Islet of Langerhans (tissue), 1 donor: ENCODE results near the gene KRT77.
"Not testable (repeated sequence)": the region's sequence is repeated elsewhere in the genome, so short reads cannot be mapped to it uniquely, and the experiment has no call there.

Experiments
- FAIRE-seq: peaks from one replicate; lab custom pipeline; 2011; peaks lifted over from hg19 to GRCh38; lab: Jason Lieb, UNC

Gene KRT77

DNA sequence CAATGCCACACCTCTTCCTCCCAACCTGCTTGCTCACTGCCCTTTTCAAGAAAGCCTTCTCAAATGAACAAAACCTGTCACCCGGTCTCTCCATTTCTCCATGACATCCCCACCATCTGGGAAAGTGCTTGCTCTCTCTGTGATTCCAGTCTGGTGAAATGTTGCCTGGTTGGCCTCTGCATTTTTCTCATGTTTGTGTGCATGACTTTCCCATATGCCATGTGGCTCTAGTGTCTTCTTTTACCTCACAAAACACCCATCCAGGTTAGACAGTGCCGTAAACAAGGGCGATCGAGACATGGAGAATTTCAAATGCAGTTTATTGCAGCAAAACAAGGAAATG is 28.9 kb downstream of the KRT77 start:
- no peak for FAIRE-seq

- FAIRE-seq, result no peak
Measured at GRCh38 chr12:52673713-52674432, 29.5 kb downstream of the KRT77 start.

DNA sequence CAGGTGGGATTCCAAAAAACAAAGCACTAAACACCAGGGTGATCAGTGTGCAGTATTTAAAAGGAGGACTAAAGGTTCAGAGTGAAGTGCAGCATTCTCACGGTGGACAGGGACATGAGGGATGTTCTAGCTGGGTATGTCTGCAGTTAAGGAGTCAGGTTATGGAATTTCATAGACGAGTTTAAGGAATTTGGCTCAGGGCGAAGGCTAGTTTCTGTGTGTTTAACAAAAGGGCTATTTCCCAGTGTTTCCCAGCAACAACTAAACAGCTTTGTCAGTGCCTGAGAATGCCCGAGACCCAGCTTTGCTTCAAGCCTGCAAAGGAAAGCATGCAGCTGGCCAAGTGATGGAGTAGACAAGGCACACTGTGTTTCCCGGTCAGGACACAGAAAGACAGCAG is 30.1 kb downstream of the KRT77 start:
- FAIRE-seq, result no peak

DNA sequence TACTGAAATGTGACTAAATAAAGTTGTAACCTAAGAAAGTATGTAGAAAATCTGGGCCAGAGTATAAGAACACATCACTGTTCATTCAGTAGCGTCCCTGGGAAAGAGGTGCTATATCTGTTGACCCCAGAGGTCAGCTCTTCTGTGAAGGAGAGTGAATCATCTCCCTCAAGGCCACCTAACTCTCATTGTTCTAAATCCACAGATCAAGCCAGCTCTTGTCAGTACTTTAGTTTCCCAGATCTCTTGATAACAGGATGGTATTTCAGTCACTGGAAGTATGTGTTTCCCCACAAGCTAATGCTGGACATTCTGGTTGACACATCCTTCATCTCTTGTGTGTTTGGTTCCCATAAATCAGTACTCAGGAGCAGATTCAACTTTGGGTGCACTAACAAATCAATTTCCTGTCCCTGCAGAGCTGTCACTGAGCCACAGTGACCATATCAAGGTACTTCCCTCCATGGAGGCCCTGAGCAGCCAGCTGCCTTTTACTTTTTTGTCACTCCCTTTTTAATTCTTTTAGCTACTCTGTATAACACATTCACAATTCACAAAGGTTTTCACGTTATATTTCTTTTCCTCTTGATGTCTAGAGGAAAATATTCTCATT is 30.9 kb downstream of the KRT77 start:
- FAIRE-seq, result no peak

GRCh38 chr12:52670961-52671360 is 32.4 kb downstream of the KRT77 start:
- no peak for FAIRE-seq

DNA sequence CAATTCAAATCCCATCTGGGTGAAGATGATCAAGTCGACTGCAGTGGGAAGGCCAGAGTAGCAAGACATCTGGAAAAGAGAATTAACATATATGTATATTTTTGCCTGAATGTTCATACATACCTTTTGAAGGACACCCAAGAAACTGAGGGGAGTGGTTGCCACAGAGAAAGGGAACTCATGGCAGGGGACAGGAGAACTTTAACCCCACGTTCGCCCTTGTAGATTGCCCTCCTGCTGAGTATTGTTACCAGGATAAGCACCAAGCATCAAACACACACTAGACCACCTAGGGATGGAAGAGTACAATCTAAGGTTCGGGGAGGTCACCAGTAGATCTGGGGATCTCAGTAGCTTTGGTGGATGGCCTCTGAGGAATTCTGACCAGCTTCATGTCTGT is 32.8 kb downstream of the KRT77 start:
- no peak for FAIRE-seq

DNA sequence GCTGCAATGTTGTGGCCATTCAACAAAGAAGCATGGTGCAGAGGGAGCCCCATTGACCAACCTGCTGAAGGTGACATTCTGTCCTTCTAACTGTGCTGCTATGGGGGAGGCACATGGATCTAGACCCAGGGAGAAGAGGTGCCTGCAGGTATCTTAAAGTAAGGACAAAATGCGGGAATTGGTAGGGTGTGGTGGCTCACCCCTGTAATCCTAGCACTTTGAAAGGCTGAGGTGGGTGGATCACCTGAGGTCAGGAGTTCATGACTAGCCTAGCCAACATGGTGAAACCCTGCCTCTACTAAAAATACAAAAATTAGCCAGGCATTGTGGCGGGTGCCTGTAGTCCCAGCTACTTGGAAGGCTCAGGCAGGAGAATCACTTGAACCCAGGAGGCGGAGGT is 33.4 kb downstream of the KRT77 start:
- not testable (repeated sequence) for FAIRE-seq

GRCh38 chr12:52669426-52669825 is 33.9 kb downstream of the KRT77 start:
- FAIRE-seq, result no peak

DNA sequence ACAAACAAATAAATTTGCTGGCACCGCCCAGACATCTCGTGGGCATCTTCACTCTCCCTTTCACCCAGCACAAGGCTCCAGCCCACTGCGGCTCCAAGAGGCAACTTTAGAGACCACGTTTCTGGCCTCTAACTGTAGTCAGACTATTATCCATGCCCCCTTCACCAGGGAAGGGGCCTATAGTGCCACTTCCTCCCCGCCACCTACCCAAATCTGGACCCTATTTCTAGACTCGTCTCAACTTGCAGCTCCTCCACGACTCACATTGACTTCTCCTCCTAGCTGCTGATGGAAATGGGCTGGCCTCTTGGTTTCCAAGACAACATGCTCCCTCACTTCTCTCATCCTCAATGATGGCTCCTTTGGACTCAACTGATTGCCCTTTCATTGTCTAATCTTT is 35.4 kb downstream of the KRT77 start:
- no peak for FAIRE-seq

DNA sequence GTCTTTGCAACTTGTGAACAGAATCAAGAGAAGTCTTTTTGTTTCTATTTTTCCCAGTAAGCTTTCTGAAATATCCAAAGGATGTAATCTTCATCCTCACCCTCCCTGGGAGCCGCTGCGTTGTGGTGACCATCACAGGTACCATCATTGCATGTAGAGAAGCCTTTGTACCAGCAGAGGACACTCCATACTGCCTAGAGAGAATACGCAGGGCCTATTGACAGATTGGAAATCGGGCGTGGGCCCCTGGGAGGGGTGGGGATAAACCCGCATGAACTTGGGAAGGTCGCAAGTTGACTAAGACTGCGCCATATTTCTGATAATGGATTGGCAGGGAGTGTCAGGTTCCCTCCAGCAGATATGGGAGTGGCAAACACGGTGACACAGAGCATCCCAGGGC is 35.8 kb downstream of the KRT77 start:
- no peak for FAIRE-seq

DNA sequence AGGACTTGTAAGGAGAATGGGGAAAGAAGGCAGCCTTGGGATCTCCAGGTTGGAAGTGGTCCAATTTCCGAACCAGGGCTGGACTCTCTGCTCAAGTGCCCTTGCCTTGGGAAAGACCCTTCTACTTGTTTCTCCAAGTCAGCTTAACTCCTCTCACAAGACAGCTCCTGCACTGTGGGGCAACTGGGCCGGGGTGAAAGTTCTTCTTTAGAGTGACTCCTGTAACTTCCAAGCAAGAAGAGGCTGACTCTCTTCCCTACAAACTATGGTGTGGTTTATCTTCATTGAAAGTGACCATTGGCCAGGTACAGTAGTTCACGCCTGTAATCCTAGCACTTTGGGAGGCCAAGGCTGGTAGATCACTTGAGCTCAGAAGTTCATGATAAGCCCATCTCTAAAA is 36.9 kb downstream of the KRT77 start:
- FAIRE-seq, result no peak

DNA sequence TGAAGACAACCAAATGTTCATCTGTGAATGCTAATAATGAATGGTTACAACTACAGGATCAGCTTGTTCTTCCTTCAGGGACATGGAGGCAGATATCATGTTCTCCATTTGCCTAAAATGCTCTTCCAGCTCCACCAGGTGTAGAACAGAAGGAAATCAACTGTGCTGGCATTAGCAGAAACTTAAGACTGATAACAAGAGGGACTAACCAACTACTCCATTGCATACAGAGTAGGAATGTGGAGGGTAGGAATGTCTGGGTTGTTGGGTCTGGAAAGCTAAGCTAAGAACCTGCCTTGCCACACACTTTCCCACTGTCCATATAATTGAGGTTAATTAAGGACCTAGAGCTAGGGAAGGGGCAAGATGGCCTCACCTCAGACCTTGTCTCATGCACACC is 39.9 kb downstream of the KRT77 start:
- FAIRE-seq, result no peak

DNA sequence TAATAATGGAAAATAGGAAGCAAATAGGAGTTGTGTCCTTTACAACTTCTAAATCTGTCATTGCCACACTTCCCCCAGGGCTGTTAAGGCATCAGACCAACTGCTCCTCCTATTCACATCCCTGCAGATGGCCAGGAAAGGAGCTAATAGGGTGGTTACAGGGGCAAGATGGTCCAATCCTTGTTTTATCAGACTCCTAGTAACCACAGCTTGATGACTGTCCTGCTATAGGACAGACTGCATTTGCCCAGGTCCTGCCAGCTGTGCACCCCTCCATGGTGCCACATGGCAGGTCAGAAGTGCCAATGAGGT is 40.5 kb downstream of the KRT77 start:
- no peak for FAIRE-seq

DNA sequence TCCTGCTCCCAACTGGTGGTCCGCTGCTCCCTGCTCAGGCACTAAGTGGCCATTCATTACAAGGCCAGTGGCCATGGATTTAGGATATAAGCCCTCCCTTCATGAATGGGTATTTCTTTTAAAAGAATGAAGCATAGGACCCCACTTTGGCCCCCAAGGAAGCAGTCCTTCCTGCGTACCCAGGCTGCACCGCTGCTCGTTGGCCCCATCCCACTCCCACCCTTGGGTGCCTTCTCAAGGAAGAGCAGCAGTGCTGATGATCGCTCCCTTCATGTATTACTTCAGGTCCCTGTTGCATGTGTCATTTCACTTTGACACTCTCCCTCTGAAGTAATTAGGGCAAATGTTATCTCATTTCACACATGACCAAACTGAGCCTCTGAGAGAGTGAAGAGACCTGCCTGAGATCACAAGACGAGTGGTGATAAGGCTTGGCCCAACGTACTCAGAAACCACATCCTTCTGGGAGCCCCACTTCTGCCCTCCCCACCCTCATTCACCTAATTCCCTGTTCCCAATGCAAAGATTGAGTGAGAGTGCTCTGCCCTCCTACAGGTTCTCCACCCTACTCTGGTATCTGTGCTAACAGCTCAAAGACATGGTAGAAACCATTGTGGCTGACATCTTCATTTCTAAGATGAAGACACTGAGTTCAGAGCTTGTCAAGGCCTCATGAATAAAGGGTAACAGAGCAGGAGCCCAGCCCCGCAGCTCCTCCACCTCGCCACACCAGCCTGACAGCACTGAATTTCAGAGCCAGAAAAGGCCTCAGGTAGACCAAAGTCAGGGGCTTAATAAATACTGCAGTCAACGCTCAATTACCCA is 41.0 kb downstream of the KRT77 start:
- FAIRE-seq, result no peak

DNA sequence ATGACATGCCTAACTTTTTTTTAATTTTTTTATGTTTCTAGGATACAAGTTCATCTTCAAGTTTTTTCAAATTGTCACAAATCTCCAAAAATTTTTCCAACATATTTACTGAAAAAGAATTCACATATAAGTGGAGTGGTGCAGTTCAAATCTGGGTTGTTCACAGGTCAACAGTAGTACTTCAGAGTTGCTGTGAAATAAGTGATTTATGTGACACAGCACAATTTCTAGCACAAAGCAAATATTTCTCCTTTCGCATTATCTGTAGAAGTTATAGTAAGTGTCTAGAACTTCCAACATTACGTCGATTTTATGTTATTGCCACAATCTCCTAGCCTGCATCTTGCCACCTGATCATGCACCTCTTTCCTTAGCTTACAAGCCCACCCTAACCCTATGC is 41.7 kb downstream of the KRT77 start:
- no peak for FAIRE-seq

- no peak for FAIRE-seq
Measured at GRCh38 chr12:52660934-52661499, 42.3 kb downstream of the KRT77 start.

GRCh38 chr12:52659951-52660350 is 43.4 kb downstream of the KRT77 start:
- no peak for FAIRE-seq

DNA sequence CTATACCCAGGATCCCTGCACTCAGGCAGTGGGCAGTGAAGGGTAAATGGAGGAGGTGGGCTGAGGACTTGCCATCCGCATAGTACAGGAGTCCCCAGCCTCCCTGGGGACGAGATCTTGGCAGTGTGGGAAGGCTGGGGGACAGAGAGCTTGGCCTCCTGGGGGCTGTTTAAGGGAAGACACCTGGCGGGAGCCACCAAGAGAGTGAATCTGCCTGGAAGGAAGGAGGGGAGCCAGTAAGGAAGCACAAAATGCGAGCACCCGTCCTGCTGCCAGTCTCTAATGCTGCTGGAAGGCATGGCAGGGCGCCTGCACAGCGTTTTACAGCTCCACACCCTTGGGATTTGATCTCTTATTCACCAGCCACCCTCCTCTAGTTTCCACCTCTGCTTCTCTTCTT is 43.9 kb downstream of the KRT77 start:
- no peak for FAIRE-seq

- FAIRE-seq, result no peak
Measured at GRCh38 chr12:52658196-52658595, 45.1 kb downstream of the KRT77 start.

DNA sequence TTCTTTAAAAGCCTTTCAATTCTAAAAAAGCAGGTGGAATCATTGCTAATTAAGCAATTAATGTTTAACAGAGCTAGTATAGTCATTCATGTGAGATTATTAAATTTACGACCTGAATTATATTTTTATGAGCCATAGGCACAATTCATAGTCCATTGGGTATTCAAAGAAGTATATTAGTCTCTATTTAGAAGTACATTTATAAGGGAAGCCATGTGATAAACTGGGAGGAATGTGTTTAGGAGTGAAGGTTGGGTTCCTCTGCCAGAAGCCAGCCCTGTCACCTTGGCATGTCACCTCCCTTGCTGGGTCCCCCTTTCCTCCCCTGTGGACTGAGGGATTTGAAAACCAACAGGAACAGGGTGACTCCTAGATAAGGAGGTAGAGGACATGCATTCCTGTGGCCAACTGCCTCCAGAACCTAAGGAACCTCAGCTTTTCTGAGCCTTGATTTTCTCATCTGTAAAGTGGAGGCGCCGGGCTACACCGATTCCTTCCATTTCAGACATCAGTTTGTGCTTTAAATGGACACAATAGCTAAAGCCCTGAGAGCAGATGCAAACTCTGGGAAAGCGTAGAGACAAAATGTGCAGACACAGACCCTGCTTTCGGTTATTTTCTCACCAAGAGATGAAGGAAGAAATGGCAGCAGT is 45.9 kb downstream of the KRT77 start:
- FAIRE-seq, result no peak

- FAIRE-seq, result no peak
Measured at GRCh38 chr12:52656616-52657015, 46.7 kb downstream of the KRT77 start.

DNA sequence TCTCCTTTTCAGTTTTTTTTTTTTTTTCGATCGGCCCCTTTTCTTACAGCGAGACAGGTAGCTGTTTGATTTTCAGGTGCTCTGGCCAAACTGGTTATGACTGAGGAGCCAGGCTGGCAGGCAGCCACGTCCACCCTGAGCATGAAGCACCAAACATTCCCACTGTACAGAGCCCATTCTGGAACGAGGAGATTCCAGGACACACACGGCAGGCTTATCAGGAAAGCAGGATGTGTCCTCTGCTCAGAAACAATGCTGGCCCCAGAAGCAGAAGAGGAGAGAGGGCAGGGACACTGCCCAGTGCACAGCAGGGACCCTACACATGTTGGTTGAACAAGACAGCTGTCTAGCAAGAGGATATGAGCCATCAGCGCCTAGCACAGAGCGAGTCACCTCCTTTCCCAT is 47.6 kb downstream of the KRT77 start:
- FAIRE-seq, result no peak

DNA sequence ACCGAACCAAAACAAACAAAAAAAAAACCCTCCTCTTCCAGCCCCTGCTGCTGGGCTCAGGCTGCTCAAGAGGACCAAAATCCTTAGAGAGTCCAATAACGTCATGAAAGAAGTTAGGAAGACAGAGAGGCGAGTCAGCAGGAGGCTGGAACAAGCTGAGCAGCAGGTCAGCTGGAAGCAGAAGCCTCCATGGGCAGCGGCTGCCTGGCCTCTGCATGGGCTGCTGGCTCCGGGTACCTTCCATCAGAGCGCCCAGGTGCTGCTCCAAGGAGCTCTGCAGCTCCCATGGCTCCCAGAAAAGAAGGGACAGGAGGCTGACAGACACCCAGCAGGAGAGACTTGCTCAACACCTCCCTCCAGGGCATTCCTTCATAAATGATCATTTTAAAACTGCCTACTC is 48.1 kb downstream of the KRT77 start:
- no peak for FAIRE-seq
